Astrocyte of the spinal cord (primary cell): ENCODE results near the gene PLIN3.
"Not testable (repeated sequence)": the region's sequence is repeated elsewhere in the genome, so short reads cannot be mapped to it uniquely, and the experiment has no call there.

ENCODE experiments used
- DNase-seq: peaks from one replicate; pipeline ENCODE4 v3.0.0; 2011; ENCODE audit warnings: low read depth, low spot score
- H3K4me3 ChIP-seq: 2 replicates; pipeline ENCODE4 v1.5.1; 2011; ENCODE audit warnings: low read depth, mild to moderate bottlenecking, low read length, moderate library complexity
- CTCF ChIP-seq: IDR thresholded peaks from 2 replicates; pipeline ENCODE4 v1.5.1; 2012; ENCODE audit warnings: low read depth, mild to moderate bottlenecking, low read length, inconsistent platforms
- in situ Hi-C: cut with HindIII; loops from 2 replicates; pipeline ENCODE4 v1.10.0; 2017; ENCODE audit warnings: low sequenced_read_pairs

Gene PLIN3

GRCh38 chr19:4908360-4908759 lies 40.9 kb upstream of the PLIN3 start:
- in situ Hi-C loops: no loop called here
- H3K4me3 ChIP-seq: no peak overlapping the region
- TF ChIP-seq CTCF: no peak
- DNase-seq: no peak

- no peak overlapping the region for H3K4me3 ChIP-seq
- in situ Hi-C loops: no loop called here
- no peak for DNase-seq
- no peak for TF ChIP-seq CTCF
Observed at GRCh38 chr19:4906963-4907362, 39.5 kb upstream of the PLIN3 start.

GRCh38 chr19:4904481-4904880 lies 37.0 kb upstream of the PLIN3 start:
- DNase-seq: no peak
- TF ChIP-seq CTCF: no peak
- no peak overlapping the region for H3K4me3 ChIP-seq
- in situ Hi-C loops: no loop called here

GRCh38 chr19:4902796-4903195 lies 35.3 kb upstream of the PLIN3 start, which contains the start of gene ARRDC5:
Gene ARRDC5 (minus strand): TSS chr19:4902896. CDS start chr19:4902825, 71 bp downstream.
- no peak for DNase-seq
- TF ChIP-seq CTCF: no peak
- no peak within 1 kb of the TSS for H3K4me3 ChIP-seq
- in situ Hi-C loops: no loop called here

GRCh38 chr19:4900879-4901278 lies 33.4 kb upstream of the PLIN3 start:
- in situ Hi-C loops, H3K4me3 ChIP-seq, DNase-seq: not testable (repeated sequence)

GRCh38 chr19:4897146-4897545 lies 29.7 kb upstream of the PLIN3 start:
- no peak for DNase-seq
- no peak overlapping the region for H3K4me3 ChIP-seq
- in situ Hi-C loops: no loop called here
- no peak for TF ChIP-seq CTCF

GRCh38 chr19:4896372-4896771 lies 28.9 kb upstream of the PLIN3 start:
- TF ChIP-seq CTCF: no peak
- H3K4me3 ChIP-seq: no peak overlapping the region
- in situ Hi-C loops: no loop called here
- DNase-seq: no peak

GRCh38 chr19:4892962-4893361 lies 25.5 kb upstream of the PLIN3 start:
- H3K4me3 ChIP-seq, in situ Hi-C loops, DNase-seq: not testable (repeated sequence)
